ENCODE data around the gene BIRC7.

Gene BIRC7

GRCh38 chr20:63268671-63269439 lies 33.1 kb downstream of the BIRC7 start:
- DNase-seq: no peak

- no peak for DNase-seq
Measured at GRCh38 chr20:63269724-63270123, 34.0 kb downstream of the BIRC7 start.

GRCh38 chr20:63270606-63271325 lies 35.1 kb downstream of the BIRC7 start:
- no peak for DNase-seq

GRCh38 chr20:63272105-63273058 lies 36.7 kb downstream of the BIRC7 start, which contains the start of gene ARFGAP1:
Gene ARFGAP1 (plus strand): TSS chr20:63272813. CDS start chr20:63275581, 2,768 bp downstream.
- DNase-seq: peak; percentile 95

GRCh38 chr20:63273059-63273579 lies 37.4 kb downstream of the BIRC7 start:
- no peak for DNase-seq

- DNase-seq: no peak
Measured at GRCh38 chr20:63273635-63274380, 38.1 kb downstream of the BIRC7 start.

- no peak for DNase-seq
Measured at GRCh38 chr20:63274381-63275228, 38.9 kb downstream of the BIRC7 start.

GRCh38 chr20:63275825-63276224 lies 40.1 kb downstream of the BIRC7 start:
- no peak for DNase-seq

- DNase-seq: no peak
Measured at GRCh38 chr20:63276956-63277355, 41.3 kb downstream of the BIRC7 start.

- no peak for DNase-seq
Measured at GRCh38 chr20:63277466-63278272, 42.0 kb downstream of the BIRC7 start.

- no peak for DNase-seq
Measured at GRCh38 chr20:63278661-63279060, 43.0 kb downstream of the BIRC7 start.

- no peak for DNase-seq
Measured at GRCh38 chr20:63279931-63280330, 44.2 kb downstream of the BIRC7 start.

GRCh38 chr20:63280371-63280770 lies 44.7 kb downstream of the BIRC7 start:
- DNase-seq: no peak

- no peak for DNase-seq
Measured at GRCh38 chr20:63280929-63281545, 45.3 kb downstream of the BIRC7 start.

GRCh38 chr20:63281742-63282665 lies 46.3 kb downstream of the BIRC7 start:
- no peak for DNase-seq

- no peak for DNase-seq
Measured at GRCh38 chr20:63282946-63283345, 47.2 kb downstream of the BIRC7 start.

GRCh38 chr20:63283397-63284082 lies 47.8 kb downstream of the BIRC7 start:
- DNase-seq: no peak

GRCh38 chr20:63284083-63284440 lies 48.4 kb downstream of the BIRC7 start:
- peak; percentile 34 for DNase-seq

Data from stimulated activated CD4-positive, alpha-beta T cell treated with anti-CD3 and anti-CD28 coated beads, Interleukin-15, amount 100 ng/mL, for 24 hours (primary cell).